PFSK-1 (cell line): ENCODE data around the gene CKAP5.

Experiments
- FOXP2 ChIP-seq: optimal IDR thresholded peaks from 2 replicates; pipeline ENCODE3; 2011; ENCODE audit warnings: borderline replicate concordance, control low read depth, inconsistent platforms; ENCODE audit not compliant: insufficient read depth; ENCODE audit errors: extremely low read length, extremely low read depth
- POLR2AphosphoS5 ChIP-seq: IDR thresholded peaks from 2 replicates; pipeline ENCODE4 v1.6.1; 2012; ENCODE audit warnings: low read depth, mild to moderate bottlenecking, control low read depth, low read length, moderate library complexity
- SIN3A ChIP-seq: IDR thresholded peaks from 2 replicates; pipeline ENCODE4 v1.6.1; 2012; ENCODE audit warnings: mild to moderate bottlenecking, low read length, moderate library complexity, borderline replicate concordance; ENCODE audit not compliant: insufficient read depth
- TAF1 ChIP-seq: IDR thresholded peaks from 2 replicates; pipeline ENCODE4 v1.6.1; 2012; ENCODE audit warnings: low read length, control low read depth, borderline replicate concordance; ENCODE audit not compliant: insufficient read depth
- TF ChIP-seq, protein P1 (sequence below), 2 experiments: IDR thresholded peaks; 2 replicates each; pipeline versions ENCODE4 v1.6.1 to v1.8.0; 2011 to 2012; ENCODE audit warnings: low read depth in 2 of 2, low read length in 2 of 2, control low read depth in 1 of 2, inconsistent platforms in 1 of 2, mild to moderate bottlenecking in 1 of 2, moderate library complexity in 1 of 2; ENCODE audit not compliant: insufficient read depth in 1 of 2

DNA sequence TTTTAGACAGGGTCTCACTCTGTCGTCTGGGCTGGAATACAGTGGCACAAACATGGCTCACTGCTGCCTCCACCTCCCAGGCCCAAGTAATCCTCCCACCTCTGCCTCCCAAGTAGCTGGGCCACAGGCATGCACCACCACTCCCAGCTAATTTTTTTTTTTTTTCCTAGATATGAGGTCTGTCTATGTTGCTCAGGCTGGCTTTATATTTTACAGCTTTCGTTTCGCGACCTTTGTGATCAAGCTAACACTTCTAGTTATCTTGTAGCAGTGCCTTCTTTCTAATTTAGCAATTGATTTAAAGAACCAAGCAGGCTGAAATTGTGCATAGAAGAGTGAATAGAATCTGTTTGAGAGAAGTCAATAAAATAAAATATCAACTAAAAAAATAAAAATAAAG is 11.3 kb downstream of the CKAP5 start:
- TF ChIP-seq TAF1 (no peak), POLR2AphosphoS5 (no peak), FOXP2 (no peak), SIN3A (no peak)
- TF ChIP-seq, protein P1, sequence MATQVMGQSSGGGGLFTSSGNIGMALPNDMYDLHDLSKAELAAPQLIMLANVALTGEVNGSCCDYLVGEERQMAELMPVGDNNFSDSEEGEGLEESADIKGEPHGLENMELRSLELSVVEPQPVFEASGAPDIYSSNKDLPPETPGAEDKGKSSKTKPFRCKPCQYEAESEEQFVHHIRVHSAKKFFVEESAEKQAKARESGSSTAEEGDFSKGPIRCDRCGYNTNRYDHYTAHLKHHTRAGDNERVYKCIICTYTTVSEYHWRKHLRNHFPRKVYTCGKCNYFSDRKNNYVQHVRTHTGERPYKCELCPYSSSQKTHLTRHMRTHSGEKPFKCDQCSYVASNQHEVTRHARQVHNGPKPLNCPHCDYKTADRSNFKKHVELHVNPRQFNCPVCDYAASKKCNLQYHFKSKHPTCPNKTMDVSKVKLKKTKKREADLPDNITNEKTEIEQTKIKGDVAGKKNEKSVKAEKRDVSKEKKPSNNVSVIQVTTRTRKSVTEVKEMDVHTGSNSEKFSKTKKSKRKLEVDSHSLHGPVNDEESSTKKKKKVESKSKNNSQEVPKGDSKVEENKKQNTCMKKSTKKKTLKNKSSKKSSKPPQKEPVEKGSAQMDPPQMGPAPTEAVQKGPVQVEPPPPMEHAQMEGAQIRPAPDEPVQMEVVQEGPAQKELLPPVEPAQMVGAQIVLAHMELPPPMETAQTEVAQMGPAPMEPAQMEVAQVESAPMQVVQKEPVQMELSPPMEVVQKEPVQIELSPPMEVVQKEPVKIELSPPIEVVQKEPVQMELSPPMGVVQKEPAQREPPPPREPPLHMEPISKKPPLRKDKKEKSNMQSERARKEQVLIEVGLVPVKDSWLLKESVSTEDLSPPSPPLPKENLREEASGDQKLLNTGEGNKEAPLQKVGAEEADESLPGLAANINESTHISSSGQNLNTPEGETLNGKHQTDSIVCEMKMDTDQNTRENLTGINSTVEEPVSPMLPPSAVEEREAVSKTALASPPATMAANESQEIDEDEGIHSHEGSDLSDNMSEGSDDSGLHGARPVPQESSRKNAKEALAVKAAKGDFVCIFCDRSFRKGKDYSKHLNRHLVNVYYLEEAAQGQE (IDR thresholded peaks at IDR 0.05; ENCODE audit: insufficient read depth in 1 of 2, low read depth in 2 of 2, low read length in 2 of 2): no peak
